ENCODE data around the gene TNFRSF1A. TPM values are rescaled to one million over a fixed set of nuclear protein-coding genes. Genes with fewer than 3 reads are reported as not detected.

The TNFRSF1A gene
- total RNA-seq, 1 donor from 2014 or later, result 271 TPM

GRCh38 chr12:6335451-6336078 is 6.3 kb downstream of the TNFRSF1A start:
- no peak for TF ChIP-seq POLR2A (IDR thresholded peaks at IDR 0.05)
- TF ChIP-seq CTCF (IDR thresholded peaks at IDR 0.05), result peak in 2 of 3 experiments; percentile 28 to 33
- TF ChIP-seq POLR2AphosphoS5 (IDR thresholded peaks at IDR 0.05; ENCODE audit: insufficient read depth in 1 of 2, low read depth in 1 of 2), result peak in 1 of 2 donors; percentile 42
- no peaks in the 10 kb centered on the region for H3K27me3 ChIP-seq
- no peaks in the 10 kb centered on the region for H3K9me3 ChIP-seq
- peaks cover 0 to 35% of the 10 kb centered on the region in 2 donors for H3K36me3 ChIP-seq
- intact Hi-C loops (cut with DNase I), result loop anchor here (1.0 to 5.0 kb wide), 3 partner anchors 29 to 197 kb away; partner anchors contain the start of genes GAPDH and LTBR
- peak overlapping the region; percentile 87 to 94 for H3K4me3 ChIP-seq
- H3K4me1 ChIP-seq, result peaks cover 71% of the 10 kb centered on the region
- no peak for DNase-seq (ENCODE audit: extremely low spot score in 2 of 2)
- peak overlapping the region; percentile 99 for H3K27ac ChIP-seq

GRCh38 chr12:6334940-6335450 is 6.9 kb downstream of the TNFRSF1A start:
- no peak for TF ChIP-seq POLR2AphosphoS5 (IDR thresholded peaks at IDR 0.05; ENCODE audit: insufficient read depth in 1 of 2, low read depth in 1 of 2)
- TF ChIP-seq POLR2A (IDR thresholded peaks at IDR 0.05), result no peak
- no peak for TF ChIP-seq CTCF (IDR thresholded peaks at IDR 0.05)
- no peaks in the 10 kb centered on the region for H3K9me3 ChIP-seq
- intact Hi-C loops (cut with DNase I), result loop anchor here (1.0 to 5.0 kb wide), 3 partner anchors 29 to 197 kb away; partner anchors contain the start of gene GAPDH
- H3K36me3 ChIP-seq, result peaks cover 0 to 40% of the 10 kb centered on the region in 2 donors
- H3K27ac ChIP-seq, result peak overlapping the region; percentile 99
- H3K4me1 ChIP-seq, result peaks cover 71% of the 10 kb centered on the region
- DNase-seq (ENCODE audit: extremely low spot score in 2 of 2), result no peak
- H3K4me3 ChIP-seq, result peak overlapping the region; percentile 87 to 94
- H3K27me3 ChIP-seq, result no peaks in the 10 kb centered on the region

GRCh38 chr12:6334359-6334758 is 7.5 kb downstream of the TNFRSF1A start:
- no peak for DNase-seq (ENCODE audit: extremely low spot score in 2 of 2)
- intact Hi-C loops (cut with DNase I), result loop anchor here (5.0 kb wide), 1 partner anchor 128 kb away; no protein-coding TSS in a partner anchor
- Histone ChIP-seq H3K27ac (peak overlapping the region; percentile 99), H3K36me3 (peaks cover 0 to 47% of the 10 kb centered on the region in 2 donors), H3K4me3 (peak overlapping the region in 1 of 2 donors; percentile 94), H3K27me3 (no peaks in the 10 kb centered on the region), H3K4me1 (peaks cover 64% of the 10 kb centered on the region), H3K9me3 (no peaks in the 10 kb centered on the region)
- no peak for TF ChIP-seq CTCF (IDR thresholded peaks at IDR 0.05)
- TF ChIP-seq POLR2A (IDR thresholded peaks at IDR 0.05), result no peak
- no peak for TF ChIP-seq POLR2AphosphoS5 (IDR thresholded peaks at IDR 0.05; ENCODE audit: insufficient read depth in 1 of 2, low read depth in 1 of 2)

GRCh38 chr12:6333566-6333965 is 8.3 kb downstream of the TNFRSF1A start:
- no peak for DNase-seq (ENCODE audit: extremely low spot score in 2 of 2)
- TF ChIP-seq POLR2AphosphoS5 (IDR thresholded peaks at IDR 0.05; ENCODE audit: insufficient read depth in 1 of 2, low read depth in 1 of 2) (no peak), POLR2A (IDR thresholded peaks at IDR 0.05) (no peak), CTCF (IDR thresholded peaks at IDR 0.05) (no peak)
- intact Hi-C loops (cut with DNase I), result loop anchor here (5.0 kb wide), 1 partner anchor 129 kb away; no protein-coding TSS in a partner anchor
- peaks cover 56% of the 10 kb centered on the region for H3K4me1 ChIP-seq
- peak overlapping the region; percentile 99 for H3K27ac ChIP-seq
- no peaks in the 10 kb centered on the region for H3K27me3 ChIP-seq
- peaks cover 0 to 55% of the 10 kb centered on the region in 2 donors for H3K36me3 ChIP-seq
- H3K4me3 ChIP-seq, result no peak overlapping the region
- H3K9me3 ChIP-seq, result no peaks in the 10 kb centered on the region

- intact Hi-C loops (cut with DNase I), result loop anchor here (5.0 kb wide), 1 partner anchor 129 kb away; no protein-coding TSS in a partner anchor
- H3K4me3 ChIP-seq, result no peak overlapping the region
- peaks cover 0 to 60% of the 10 kb centered on the region in 2 donors for H3K36me3 ChIP-seq
Observed at GRCh38 chr12:6333029-6333428, 8.8 kb downstream of the TNFRSF1A start.

More at GRCh38 chr12:6333029-6333428, 8.8 kb downstream of the TNFRSF1A start:
- H3K27me3 ChIP-seq, result no peaks in the 10 kb centered on the region
- no peaks in the 10 kb centered on the region for H3K9me3 ChIP-seq
- peaks cover 55% of the 10 kb centered on the region for H3K4me1 ChIP-seq
- H3K27ac ChIP-seq, result peak overlapping the region; percentile 2
- TF ChIP-seq CTCF (IDR thresholded peaks at IDR 0.05), result no peak
- TF ChIP-seq POLR2A (IDR thresholded peaks at IDR 0.05), result no peak
- TF ChIP-seq POLR2AphosphoS5 (IDR thresholded peaks at IDR 0.05; ENCODE audit: insufficient read depth in 1 of 2, low read depth in 1 of 2), result no peak
- DNase-seq (ENCODE audit: extremely low spot score in 2 of 2), result no peak
